GM04503 (cell line): ENCODE measurements around the gene TIMP3.

Source experiments
- DNase-seq: peaks from one replicate; pipeline ENCODE4 v3.0.0-alpha.2; 2012; ENCODE audit warnings: low read depth

The TIMP3 gene

DNA sequence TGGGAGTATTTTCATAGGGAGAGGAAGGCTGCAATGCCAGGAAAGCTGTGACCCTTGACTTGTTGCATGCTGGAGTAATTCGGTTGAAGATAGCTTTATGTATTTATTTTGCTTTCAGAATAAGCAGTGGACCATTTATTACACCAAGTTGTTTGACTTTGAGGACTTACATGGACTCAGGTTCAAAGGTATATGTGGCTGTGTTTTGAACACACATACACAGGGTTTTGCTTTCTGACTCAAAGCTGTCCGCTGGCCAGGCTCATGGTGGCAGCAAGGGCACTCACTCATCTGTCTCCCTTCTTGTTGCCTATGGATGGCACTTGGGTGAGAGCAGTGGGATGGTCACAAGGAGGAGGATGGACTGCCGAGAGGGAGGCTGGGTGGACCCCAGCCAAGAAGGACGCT lies 6.5 kb downstream of the TIMP3 start:
- no peak for DNase-seq

- no peak for DNase-seq
Observed at GRCh38 chr22:32809786-32810554, 8.5 kb downstream of the TIMP3 start.

DNA sequence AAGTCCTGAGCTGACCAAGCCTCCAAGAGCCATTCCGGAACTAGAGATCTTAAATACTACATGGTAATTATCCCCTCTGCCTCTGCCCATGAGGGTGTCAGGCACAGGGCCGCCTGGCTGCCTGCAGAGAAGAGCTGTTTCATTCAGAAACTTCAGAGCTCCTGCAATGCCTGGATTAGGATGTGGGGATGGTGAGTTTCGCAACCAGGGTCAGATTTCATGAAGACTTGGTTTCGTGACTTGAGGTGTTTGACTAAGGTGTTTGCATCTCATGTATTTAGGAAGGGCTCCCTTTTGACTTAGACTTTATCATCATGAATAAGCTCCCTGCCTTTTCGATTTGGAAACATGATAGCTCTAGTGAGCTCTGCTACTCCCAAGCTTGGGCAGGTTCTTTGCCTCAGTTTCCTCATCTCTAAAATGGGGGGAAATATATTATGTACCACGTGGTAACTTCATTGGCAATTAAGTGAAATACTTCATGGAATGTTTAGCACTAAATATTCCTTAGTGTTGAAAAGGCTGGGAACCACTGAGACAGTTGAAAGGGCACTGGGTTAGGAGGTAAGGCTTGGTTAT lies 9.1 kb downstream of the TIMP3 start:
- no peak for DNase-seq

DNA sequence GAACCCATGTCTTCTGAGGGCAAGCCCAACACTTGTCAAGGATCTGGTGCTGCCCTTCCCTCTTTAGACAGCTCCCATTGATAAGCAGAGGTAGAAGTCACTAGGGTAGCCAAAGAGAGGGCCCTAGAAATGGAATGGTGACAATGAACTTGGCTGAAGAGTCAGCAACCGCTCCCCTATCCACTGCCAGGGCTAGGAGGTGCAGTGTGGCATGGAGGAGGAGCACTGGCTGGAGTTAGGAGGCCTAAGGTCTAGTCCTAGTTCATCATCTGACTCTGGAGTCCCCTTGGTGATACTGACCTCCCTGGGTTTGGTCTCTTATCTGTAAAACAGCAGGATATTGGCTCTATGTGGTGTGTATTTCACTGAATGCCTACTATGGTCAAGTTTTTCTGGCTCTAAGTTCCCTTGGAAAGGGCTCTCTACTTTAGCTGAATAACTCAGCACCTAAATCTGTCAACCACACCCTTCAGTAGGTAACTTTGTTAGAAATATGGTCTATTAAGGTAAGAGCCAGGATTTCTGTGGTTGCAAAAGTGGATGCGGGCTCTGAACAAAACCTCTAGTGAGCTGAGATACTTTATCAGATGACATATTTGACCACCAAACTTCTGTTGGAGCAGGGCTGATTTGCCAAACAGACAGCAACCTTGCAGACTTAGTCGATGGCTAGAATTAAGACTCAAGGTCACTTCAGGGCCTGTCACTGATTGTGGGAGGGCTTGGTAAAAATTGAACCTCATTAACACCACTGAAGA lies 10.5 kb downstream of the TIMP3 start:
- DNase-seq = no peak

DNA sequence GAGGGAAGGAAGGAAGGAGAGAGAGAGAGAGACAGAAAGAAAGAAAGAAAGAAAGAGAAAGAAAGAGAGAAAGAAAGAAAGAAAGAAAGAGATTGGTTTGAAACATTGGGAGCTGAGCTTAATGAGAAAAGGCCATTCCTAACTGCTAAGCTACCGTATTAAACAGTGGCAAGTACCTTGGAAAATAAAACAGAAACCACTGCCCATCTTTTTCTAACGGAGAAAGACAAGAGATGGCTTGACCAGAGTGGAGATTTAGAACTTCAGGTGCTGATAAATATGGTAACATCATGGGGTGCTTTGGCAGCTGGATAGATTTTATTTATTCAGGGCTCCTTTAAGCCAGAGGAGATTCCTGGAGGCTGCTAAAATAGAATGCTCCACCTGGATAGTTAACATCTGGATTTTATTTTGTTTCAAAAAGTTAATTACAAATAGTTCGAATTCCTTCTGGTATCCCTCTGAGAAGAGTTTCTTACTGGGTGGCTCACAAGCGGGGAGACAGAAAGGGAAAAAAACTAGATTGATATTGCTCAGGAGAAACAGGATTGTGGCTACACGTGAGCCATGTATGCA lies 12.9 kb downstream of the TIMP3 start:
- no peak for DNase-seq

GRCh38 chr22:32815059-32815458 lies 13.6 kb downstream of the TIMP3 start:
- no peak for DNase-seq

- DNase-seq = no peak
Observed at GRCh38 chr22:32815943-32816342, 14.4 kb downstream of the TIMP3 start.

DNA sequence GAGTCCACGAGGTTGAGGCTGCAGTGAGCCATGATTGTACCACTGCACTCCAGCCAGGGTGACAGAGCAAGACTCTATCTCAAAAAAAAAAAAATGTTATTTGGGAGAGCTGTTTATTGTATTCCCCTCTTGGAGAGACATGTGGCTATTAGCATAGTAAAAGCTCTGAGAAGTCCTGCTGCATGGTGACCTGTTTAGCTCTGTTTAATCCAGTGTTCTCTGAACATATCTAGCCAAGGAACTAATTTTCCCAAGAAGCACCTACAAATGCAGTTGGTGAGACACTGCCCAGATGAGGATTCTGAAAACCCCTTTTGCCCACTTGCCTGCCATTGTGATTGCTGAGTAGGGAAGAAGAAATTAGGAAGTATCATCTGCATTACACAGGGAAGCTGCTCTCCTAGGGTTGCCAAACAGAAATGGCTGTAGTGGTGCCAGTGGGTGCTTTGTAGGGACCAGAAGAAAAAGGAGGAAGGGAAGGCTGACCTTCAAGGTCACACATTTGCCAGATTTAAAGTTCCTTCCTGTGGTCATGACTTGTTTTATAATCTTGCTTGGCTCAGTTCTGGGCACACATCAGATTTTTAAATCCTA lies 15.7 kb downstream of the TIMP3 start:
- DNase-seq = no peak

- DNase-seq = no peak
Observed at GRCh38 chr22:32818446-32819115, 17.1 kb downstream of the TIMP3 start.

GRCh38 chr22:32819120-32819519 lies 17.6 kb downstream of the TIMP3 start:
- no peak for DNase-seq

DNA sequence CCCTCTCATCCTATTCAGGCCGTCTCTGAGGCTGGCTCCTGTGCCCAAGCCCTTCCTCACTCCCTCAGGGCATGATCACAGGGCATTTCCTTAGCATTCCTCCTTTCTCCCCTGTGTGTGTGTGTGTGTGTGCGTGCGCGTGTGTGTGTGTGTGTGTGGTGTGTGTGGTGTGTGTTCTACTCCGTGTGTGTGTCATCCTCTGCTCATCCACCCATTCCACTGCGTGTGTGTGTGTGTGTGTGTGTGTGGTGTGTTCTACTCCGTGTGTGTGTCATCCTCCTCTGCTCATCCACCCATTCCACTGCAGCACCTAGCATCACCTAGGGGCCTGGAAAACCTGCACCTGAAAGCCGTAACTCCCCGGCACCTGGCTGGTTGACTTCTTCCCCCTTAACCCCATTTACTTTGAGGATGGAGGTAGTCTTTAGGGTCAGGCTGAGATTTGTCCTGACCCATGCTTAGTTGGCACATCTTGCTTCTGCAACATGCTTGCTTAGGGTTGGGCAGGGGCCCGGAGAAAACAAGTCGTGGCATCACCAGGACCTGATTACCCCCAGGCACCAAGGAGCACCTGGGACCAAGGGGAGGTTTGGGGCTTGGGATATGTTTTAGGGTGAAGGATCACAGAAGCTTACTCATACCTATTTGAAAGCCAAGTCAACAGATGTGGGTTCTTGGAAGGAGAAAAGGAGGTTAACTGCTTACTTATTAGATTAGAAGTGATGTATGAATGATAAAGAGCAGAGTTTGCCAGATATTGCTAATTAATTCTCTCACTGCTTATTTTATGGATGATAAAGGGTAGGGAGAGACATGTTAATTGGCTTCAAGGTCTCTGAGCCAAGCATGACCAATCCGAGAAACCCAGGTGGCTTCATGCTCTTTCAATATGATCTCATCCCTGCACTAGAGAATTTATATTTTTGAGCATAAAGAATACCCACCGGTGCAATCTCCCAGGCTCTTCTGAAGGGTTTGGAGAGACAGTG lies 18.9 kb downstream of the TIMP3 start:
- no peak for DNase-seq

GRCh38 chr22:32822179-32822877 lies 20.8 kb downstream of the TIMP3 start:
- DNase-seq = no peak

GRCh38 chr22:32823024-32823730 lies 21.7 kb downstream of the TIMP3 start:
- no peak for DNase-seq

GRCh38 chr22:32824531-32825312 lies 23.2 kb downstream of the TIMP3 start:
- no peak for DNase-seq

- DNase-seq = no peak
Observed at GRCh38 chr22:32826537-32826936, 25.0 kb downstream of the TIMP3 start.

DNA sequence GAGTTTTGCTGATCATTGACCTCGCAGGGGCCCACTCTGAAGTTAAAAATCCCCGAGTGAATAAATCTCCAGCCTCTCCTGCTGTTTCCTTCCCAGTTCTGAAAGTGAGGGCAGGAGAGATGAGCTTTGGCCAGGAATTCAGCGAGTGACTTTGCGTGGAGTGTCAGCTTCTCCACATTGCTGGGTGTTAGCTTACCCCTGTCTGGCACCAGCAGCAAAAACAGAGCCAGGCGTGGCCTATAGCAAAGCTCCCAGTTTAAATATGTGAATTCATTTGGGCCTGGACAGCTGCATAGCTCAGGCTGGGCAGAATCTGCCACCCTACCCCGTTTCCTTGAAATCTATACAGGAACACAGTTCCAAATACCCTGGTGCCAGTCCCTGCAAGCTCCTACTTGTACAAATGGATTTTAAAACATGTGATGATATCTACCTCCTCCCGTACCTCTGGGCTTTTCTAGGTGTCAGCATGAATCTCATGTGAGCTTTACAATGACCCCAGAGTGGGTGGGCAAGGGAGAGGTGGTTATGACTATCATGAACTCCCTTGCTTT lies 25.6 kb downstream of the TIMP3 start:
- DNase-seq = no peak

DNA sequence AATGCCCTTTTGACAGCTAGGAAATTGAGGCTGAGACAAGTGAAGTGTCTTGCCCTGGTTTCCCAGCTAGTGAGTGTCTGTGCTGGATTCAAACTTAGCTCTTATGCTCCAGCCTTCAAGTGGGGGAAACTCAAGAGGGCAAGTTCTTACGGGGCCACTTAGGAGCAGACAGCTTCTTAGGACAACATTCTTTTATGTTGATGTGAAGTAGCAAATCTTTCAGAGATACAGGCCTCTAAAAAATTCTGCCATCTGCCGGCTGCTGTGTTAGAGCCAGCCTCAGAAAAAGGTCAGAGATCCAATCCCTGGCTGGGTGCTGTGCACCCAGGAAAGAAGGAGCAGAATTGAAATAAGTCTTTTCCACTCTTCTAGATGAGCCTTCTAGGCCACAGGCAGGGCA lies 26.6 kb downstream of the TIMP3 start:
- no peak for DNase-seq

- DNase-seq = no peak
Observed at GRCh38 chr22:32828561-32828960, 27.1 kb downstream of the TIMP3 start.
